Lower lobe of right lung (tissue), 2 donors: ENCODE results near the gene FGGY. TPM values are rescaled to one million over a fixed set of nuclear protein-coding genes. Genes with fewer than 3 reads are reported as not detected.

Source experiments
- ATAC-seq, 2 donors: fragments of 200-7000 bp; cut with Tn5 transposase; one replicate each; pipeline ENCODE4 v1.9.1; 2020 to 2022; ENCODE audit warnings: mild to moderate bottlenecking in 2 of 2, moderate library complexity in 2 of 2
- DNase-seq: peaks from one replicate; pipeline ENCODE4 v3.0.0-alpha.2; 2020
- H3K27ac ChIP-seq: fragments of 200-600 bp; one replicate; pipeline ENCODE4 v1.8.0; 2022
- H3K27me3 ChIP-seq: fragments of 200-600 bp; one replicate; pipeline ENCODE4 v1.8.0; 2022; ENCODE audit warnings: low read depth
- H3K36me3 ChIP-seq: fragments of 200-600 bp; one replicate; pipeline ENCODE4 v1.8.0; 2022; ENCODE audit warnings: mild to moderate bottlenecking
- H3K4me1 ChIP-seq: fragments of 200-600 bp; one replicate; pipeline ENCODE4 v1.8.0; 2022
- H3K4me3 ChIP-seq: fragments of 200-600 bp; one replicate; pipeline ENCODE4 v1.8.0; 2022; ENCODE audit warnings: mild to moderate bottlenecking
- H3K9me3 ChIP-seq: fragments of 200-600 bp; one replicate; pipeline ENCODE4 v1.8.0; 2022
- intact Hi-C: fragments of 100-400 bp; cut with DNase I; formaldehyde crosslinking; loops from one replicate; pipeline ENCODE4 v1.11.0; 2022
- total RNA-seq: library from RNA; stranded (reverse); fragmentation: NEBNext Ultra II Directional; extraction: Animal tissue kit (Norgen Biotek cat#: 25700); gene quantifications from one replicate; pipeline ENCODE4 v1.2.1, GENCODE V29; 2021
- TF ChIP-seq, protein P1 (sequence below): fragments of 200-600 bp; IDR thresholded peaks from one replicate; pipeline ENCODE4 v1.8.0; 2022; ENCODE audit warnings: antibody characterized with exemption, mild to moderate bottlenecking
- donor health status: DM: no; HTN: yes; CAD: no; lungs with severe emphysema.

The FGGY gene
- total RNA-seq, 1 donor from 2014 or later, result 31.4 TPM

DNA sequence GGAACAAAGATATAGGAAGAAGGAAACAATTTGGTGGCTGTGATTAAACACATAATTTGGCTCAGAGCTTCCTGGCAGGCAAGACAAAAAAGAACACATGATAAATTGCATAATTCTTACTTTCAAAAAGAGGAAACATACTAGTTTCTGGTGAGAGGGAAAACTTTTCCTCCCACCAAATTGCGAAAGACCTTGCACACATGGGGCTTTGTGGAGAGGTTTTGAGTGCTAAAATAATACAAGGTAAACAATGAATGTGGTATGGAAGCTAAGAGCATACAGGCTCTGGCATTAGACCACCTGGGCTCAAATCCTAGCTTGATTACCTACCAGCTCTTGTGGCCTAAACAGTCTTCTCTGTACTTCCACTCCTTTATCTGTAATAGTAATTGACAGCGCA is 377.7 kb downstream of the FGGY start:
- H3K36me3 ChIP-seq, result no peaks in the 10 kb centered on the region
- DNase-seq (no peak), ATAC-seq (peak; percentile 67 to 82)
- no peak overlapping the region for H3K4me3 ChIP-seq
- H3K27me3 ChIP-seq, result no peaks in the 10 kb centered on the region
- intact Hi-C loops, result no loop called here
- TF ChIP-seq, protein P1, sequence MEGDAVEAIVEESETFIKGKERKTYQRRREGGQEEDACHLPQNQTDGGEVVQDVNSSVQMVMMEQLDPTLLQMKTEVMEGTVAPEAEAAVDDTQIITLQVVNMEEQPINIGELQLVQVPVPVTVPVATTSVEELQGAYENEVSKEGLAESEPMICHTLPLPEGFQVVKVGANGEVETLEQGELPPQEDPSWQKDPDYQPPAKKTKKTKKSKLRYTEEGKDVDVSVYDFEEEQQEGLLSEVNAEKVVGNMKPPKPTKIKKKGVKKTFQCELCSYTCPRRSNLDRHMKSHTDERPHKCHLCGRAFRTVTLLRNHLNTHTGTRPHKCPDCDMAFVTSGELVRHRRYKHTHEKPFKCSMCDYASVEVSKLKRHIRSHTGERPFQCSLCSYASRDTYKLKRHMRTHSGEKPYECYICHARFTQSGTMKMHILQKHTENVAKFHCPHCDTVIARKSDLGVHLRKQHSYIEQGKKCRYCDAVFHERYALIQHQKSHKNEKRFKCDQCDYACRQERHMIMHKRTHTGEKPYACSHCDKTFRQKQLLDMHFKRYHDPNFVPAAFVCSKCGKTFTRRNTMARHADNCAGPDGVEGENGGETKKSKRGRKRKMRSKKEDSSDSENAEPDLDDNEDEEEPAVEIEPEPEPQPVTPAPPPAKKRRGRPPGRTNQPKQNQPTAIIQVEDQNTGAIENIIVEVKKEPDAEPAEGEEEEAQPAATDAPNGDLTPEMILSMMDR, result no peak
- H3K27ac ChIP-seq, result peak overlapping the region; percentile 85
- H3K4me1 ChIP-seq, result peaks cover 68% of the 10 kb centered on the region
- H3K9me3 ChIP-seq, result no peaks in the 10 kb centered on the region

DNA sequence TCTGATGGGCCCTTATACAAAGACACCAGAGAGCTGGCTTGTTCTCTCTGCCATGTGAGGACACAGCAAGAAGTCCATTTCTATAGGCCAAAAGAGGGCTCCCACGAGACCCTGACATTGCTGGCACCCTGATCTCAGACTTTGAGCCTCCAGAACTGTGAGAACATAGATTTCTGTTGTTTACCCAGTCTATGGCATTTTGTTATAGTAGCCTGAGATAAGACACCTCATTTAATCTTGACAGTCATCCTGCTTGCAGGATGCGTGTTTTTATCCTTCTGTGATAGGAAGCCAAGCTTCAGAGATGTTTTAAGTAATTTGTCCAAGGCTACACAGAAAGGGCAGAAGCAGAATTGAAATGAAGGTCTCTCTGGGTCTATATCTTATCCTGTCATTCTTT is 379.0 kb downstream of the FGGY start:
- Histone ChIP-seq H3K4me3 (no peak overlapping the region), H3K4me1 (peaks cover 58% of the 10 kb centered on the region), H3K27me3 (no peaks in the 10 kb centered on the region), H3K27ac (peak overlapping the region; percentile 85), H3K9me3 (no peaks in the 10 kb centered on the region), H3K36me3 (no peaks in the 10 kb centered on the region)
- no peak for ATAC-seq
- TF ChIP-seq, protein P1, result no peak
- intact Hi-C loops, result no loop called here
- no peak for DNase-seq

DNA sequence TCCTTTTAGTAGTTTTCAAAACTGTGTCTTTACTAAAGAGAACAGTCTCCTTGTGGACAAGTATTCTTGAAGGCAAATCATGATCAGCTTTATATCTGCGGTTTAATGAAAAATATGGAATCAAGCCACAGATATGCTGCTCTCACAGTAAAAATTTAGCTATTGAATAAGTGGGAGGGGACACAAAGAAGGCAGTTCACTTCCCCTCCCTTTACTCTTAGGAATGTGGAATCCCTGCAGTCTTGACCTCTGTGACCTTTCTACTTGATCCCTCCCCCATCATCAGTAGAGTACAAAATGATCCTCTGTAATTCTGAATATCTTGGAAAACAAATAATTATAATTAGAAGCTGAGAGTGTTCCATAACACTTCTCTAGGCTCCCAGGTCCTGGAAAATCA is 381.1 kb downstream of the FGGY start:
- no peaks in the 10 kb centered on the region for H3K9me3 ChIP-seq
- intact Hi-C loops, result no loop called here
- no peak for ATAC-seq
- no peaks in the 10 kb centered on the region for H3K27me3 ChIP-seq
- H3K36me3 ChIP-seq, result no peaks in the 10 kb centered on the region
- no peak overlapping the region for H3K4me3 ChIP-seq
- TF ChIP-seq, protein P1, result no peak
- H3K27ac ChIP-seq, result no peak overlapping the region
- DNase-seq, result no peak
- peaks cover 59% of the 10 kb centered on the region for H3K4me1 ChIP-seq

DNA sequence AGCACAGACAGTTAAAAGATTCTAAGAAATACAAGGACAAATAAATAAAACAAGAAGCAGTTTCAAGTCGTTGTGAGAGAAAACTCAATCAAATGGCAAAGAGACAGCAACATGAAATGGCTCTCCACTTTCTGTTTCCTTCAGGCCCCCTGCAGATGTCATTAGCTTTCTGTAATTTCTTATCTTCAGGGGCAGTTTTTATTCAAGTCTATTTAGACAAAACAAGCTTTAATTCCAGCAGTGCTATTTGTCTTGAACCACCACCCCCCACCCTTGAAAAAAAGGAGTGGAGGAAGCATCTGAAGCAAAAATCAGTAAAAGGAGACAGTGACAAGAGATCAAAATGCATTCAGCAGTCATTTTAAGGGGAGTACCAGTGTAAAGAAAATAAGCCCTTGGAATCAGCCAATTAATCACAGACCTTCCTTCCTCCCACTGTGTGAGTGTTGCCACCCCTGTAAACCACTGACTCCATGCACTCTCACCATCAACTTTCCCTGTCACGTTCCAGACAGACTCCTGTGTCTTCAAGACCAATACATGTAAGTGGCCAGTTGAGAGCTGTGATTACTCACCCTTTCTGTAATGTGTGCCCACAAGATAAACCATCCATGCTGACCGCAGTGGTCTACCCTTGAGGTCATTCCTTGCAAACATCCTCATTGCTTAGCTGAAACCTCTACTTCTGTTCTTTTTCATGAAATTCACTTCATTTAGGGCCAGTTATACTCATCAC is 381.8 kb downstream of the FGGY start:
- Histone ChIP-seq H3K36me3 (no peaks in the 10 kb centered on the region), H3K9me3 (no peaks in the 10 kb centered on the region), H3K27ac (no peak overlapping the region), H3K4me3 (no peak overlapping the region), H3K27me3 (no peaks in the 10 kb centered on the region), H3K4me1 (peaks cover 57% of the 10 kb centered on the region)
- no peak for DNase-seq
- intact Hi-C loops, result no loop called here
- ATAC-seq, result peak; percentile 16 to 23
- TF ChIP-seq, protein P1, result no peak

DNA sequence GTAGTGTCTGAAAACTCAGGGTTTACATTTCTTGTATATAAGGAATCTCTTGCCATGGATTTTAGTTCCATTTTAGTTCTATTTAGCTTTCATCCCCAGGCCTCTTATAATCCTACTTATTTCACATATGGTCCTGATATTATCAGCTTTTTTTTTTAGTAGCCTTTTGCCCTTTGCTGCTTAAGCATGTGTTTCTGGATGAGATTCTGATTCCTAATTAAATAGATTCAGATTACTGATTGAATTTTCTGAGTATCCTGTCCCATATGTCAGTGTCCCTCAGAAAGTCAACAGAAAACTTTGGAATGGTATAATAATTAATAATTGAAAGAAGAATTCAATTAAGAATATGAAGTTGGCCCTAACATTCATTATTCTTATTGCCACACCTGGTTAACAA is 383.1 kb downstream of the FGGY start:
- no peak for ATAC-seq
- TF ChIP-seq, protein P1, result no peak
- H3K4me3 ChIP-seq, result no peak overlapping the region
- DNase-seq, result no peak
- no peaks in the 10 kb centered on the region for H3K27me3 ChIP-seq
- H3K36me3 ChIP-seq, result no peaks in the 10 kb centered on the region
- no peaks in the 10 kb centered on the region for H3K9me3 ChIP-seq
- intact Hi-C loops, result no loop called here
- H3K4me1 ChIP-seq, result peaks cover 43% of the 10 kb centered on the region
- no peak overlapping the region for H3K27ac ChIP-seq
